ENCODE results near the gene ST8SIA4. TPM values are rescaled to one million over a fixed set of nuclear protein-coding genes. Genes with fewer than 3 reads are reported as not detected.

The ST8SIA4 gene
- total and polyA plus RNA-seq, 2 donors (not counting 3 experiments of a cell fraction or from before 2014, with no cell fraction given) = 4.5 to 25.0 TPM

GRCh38 chr5:100824635-100825034, 78.4 kb downstream of the ST8SIA4 start:
- Histone ChIP-seq H3K79me2 (ENCODE audit: control insufficient read depth, insufficient read depth, low read length) (no peaks in the 10 kb centered on the region), H4K20me1 (replicated peaks; ENCODE audit: control insufficient read depth, extremely low read depth, insufficient read depth, low read length) (no peaks in the 10 kb centered on the region), H3K27ac (ENCODE audit: insufficient read depth, low read depth, low read length) (no peak overlapping the region), H3K36me3 (ENCODE audit: control insufficient read depth in 2 of 2, extremely low read depth in 1 of 2, insufficient read depth in 2 of 2, low read length in 2 of 2) (no peaks in the 10 kb centered on the region), H3K4me3 (replicated peaks in 1 of 3; ENCODE audit: insufficient read depth in 1 of 3, low read depth in 1 of 3, low read length in 3 of 3) (no peak overlapping the region), H3K27me3 (ENCODE audit: control insufficient read depth in 2 of 2, insufficient read depth in 2 of 2, low read length in 2 of 2) (no peaks in the 10 kb centered on the region), H2AFZ (ENCODE audit: low read depth, low read length) (no peak overlapping the region), H3K9me3 (replicated peaks; ENCODE audit: control insufficient read depth, insufficient read depth, low read length) (no peaks in the 10 kb centered on the region), H3K9ac (replicated peaks; ENCODE audit: extremely low read depth, insufficient read depth, low read length) (no peak overlapping the region), H3K4me2 (ENCODE audit: insufficient read depth, low read length) (no peak overlapping the region), H3K4me1 (ENCODE audit: control insufficient read depth, extremely low read depth, insufficient read depth, low read length) (peaks cover 20% of the 10 kb centered on the region), H3K9me1 (replicated peaks; ENCODE audit: control insufficient read depth, extremely low read depth, insufficient read depth, low read length) (no peaks in the 10 kb centered on the region)
- ChIA-PET CTCF (no interaction called here), POLR2A (no interaction called here)
- intact Hi-C loops (cut with micrococcal nuclease) = no loop called here
- dilution Hi-C loops (cut with MboI; ENCODE audit: extremely low pct_ligation_motif_present, low sequenced_read_pairs) = no loop called here
- no TSS peak for BruUV-seq (replicated peaks)
- no peak for DNase-seq (ENCODE audit: low read depth, low spot score)
- TF ChIP-seq MYC (IDR thresholded peaks at IDR 0.05; ENCODE audit: low read depth, low read length) = no peak
- no peak for TF ChIP-seq POLR2A (IDR thresholded peaks at IDR 0.05; ENCODE audit: low read depth, low read length)
- TF ChIP-seq JUN (IDR thresholded peaks at IDR 0.05; ENCODE audit: borderline replicate concordance, insufficient read depth, insufficient read length, low read depth) = no peak
- TF ChIP-seq CTCF (IDR thresholded peaks at IDR 0.05; ENCODE audit: extremely low read depth in 1 of 2, insufficient read depth in 1 of 2, low read depth in 1 of 2, low read length in 2 of 2) = no peak
- TF ChIP-seq FOS (IDR thresholded peaks at IDR 0.05; ENCODE audit: borderline replicate concordance, insufficient read depth, low read length) = no peak
- no peak for FAIRE-seq

GRCh38 chr5:100823812-100824211, 79.3 kb downstream of the ST8SIA4 start:
- Histone ChIP-seq H3K27me3 (ENCODE audit: control insufficient read depth in 2 of 2, insufficient read depth in 2 of 2, low read length in 2 of 2) (no peaks in the 10 kb centered on the region), H3K9ac (replicated peaks; ENCODE audit: extremely low read depth, insufficient read depth, low read length) (no peak overlapping the region), H3K79me2 (ENCODE audit: control insufficient read depth, insufficient read depth, low read length) (no peaks in the 10 kb centered on the region), H4K20me1 (replicated peaks; ENCODE audit: control insufficient read depth, extremely low read depth, insufficient read depth, low read length) (no peaks in the 10 kb centered on the region), H3K4me1 (ENCODE audit: control insufficient read depth, extremely low read depth, insufficient read depth, low read length) (peaks cover 17% of the 10 kb centered on the region), H3K9me1 (replicated peaks; ENCODE audit: control insufficient read depth, extremely low read depth, insufficient read depth, low read length) (no peaks in the 10 kb centered on the region), H3K4me2 (ENCODE audit: insufficient read depth, low read length) (no peak overlapping the region), H3K36me3 (ENCODE audit: control insufficient read depth in 2 of 2, extremely low read depth in 1 of 2, insufficient read depth in 2 of 2, low read length in 2 of 2) (no peaks in the 10 kb centered on the region), H3K27ac (ENCODE audit: insufficient read depth, low read depth, low read length) (no peak overlapping the region), H2AFZ (ENCODE audit: low read depth, low read length) (no peak overlapping the region), H3K4me3 (replicated peaks in 1 of 3; ENCODE audit: insufficient read depth in 1 of 3, low read depth in 1 of 3, low read length in 3 of 3) (no peak overlapping the region), H3K9me3 (replicated peaks; ENCODE audit: control insufficient read depth, insufficient read depth, low read length) (no peaks in the 10 kb centered on the region)
- TF ChIP-seq MAX (IDR thresholded peaks at IDR 0.05; ENCODE audit: insufficient read depth, insufficient read length) (no peak), MYC (IDR thresholded peaks at IDR 0.05; ENCODE audit: low read depth, low read length) (no peak), EZH2 (IDR thresholded peaks at IDR 0.05; ENCODE audit: borderline replicate concordance, low read depth, low read length, severe bottlenecking) (no peak), GATA2 (IDR thresholded peaks at IDR 0.05; ENCODE audit: insufficient read depth, insufficient read length, low read depth, low read length) (no peak), POLR2AphosphoS5 (IDR thresholded peaks at IDR 0.05; ENCODE audit: insufficient read depth, low read depth, low read length) (no peak), FOS (IDR thresholded peaks at IDR 0.05; ENCODE audit: borderline replicate concordance, insufficient read depth, low read length) (no peak), POLR2A (IDR thresholded peaks at IDR 0.05; ENCODE audit: low read depth, low read length) (no peak), JUN (IDR thresholded peaks at IDR 0.05; ENCODE audit: borderline replicate concordance, insufficient read depth, insufficient read length, low read depth) (no peak), CTCF (IDR thresholded peaks at IDR 0.05; ENCODE audit: extremely low read depth in 1 of 2, insufficient read depth in 1 of 2, low read depth in 1 of 2, low read length in 2 of 2) (no peak)
- dilution Hi-C loops (cut with MboI; ENCODE audit: extremely low pct_ligation_motif_present, low sequenced_read_pairs) = no loop called here
- CTCF ChIA-PET = no interaction called here
- POLR2A ChIA-PET = no interaction called here
- no peak for DNase-seq (ENCODE audit: low read depth, low spot score)
- intact Hi-C loops (cut with micrococcal nuclease) = no loop called here
- peak; percentile 46 for FAIRE-seq
- no TSS peak for BruUV-seq (replicated peaks)

All from endothelial cell of umbilical vein (primary cell).